SU-DHL-6 (cell line): ENCODE measurements around the gene TMCO1.

Experiments
- H2AFZ ChIP-seq: fragments of 200-600 bp; sonication (generic); 2 replicates; pipeline ENCODE4 v1.6.1; 2014; ENCODE audit warnings: low read depth, mild to moderate bottlenecking, moderate library complexity, mixed read lengths, antibody characterized with exemption, low read length; ENCODE audit not compliant: severe bottlenecking
- H3F3A ChIP-seq: fragments of 200-600 bp; shearing (Covaris generic); 2 replicates; pipeline ENCODE4 v1.6.0; 2016; ENCODE audit warnings: antibody characterized with exemption, mild to moderate bottlenecking; ENCODE audit not compliant: insufficient read depth
- H3K27ac ChIP-seq: fragments of 200-600 bp; sonication (generic); 2 replicates; pipeline ENCODE4 v1.5.1; 2016; ENCODE audit warnings: low read depth, mild to moderate bottlenecking, low read length, moderate library complexity, mixed read lengths
- H3K27me3 ChIP-seq: fragments of 200-600 bp; sonication (generic), shearing (Covaris generic); 2 replicates; pipeline ENCODE4 v1.6.0; 2014; ENCODE audit warnings: mild to moderate bottlenecking, low read length
- H3K36me3 ChIP-seq: fragments of 200-600 bp; sonication (generic); 2 replicates; pipeline ENCODE4 v1.6.1; 2014; ENCODE audit warnings: mild to moderate bottlenecking, low read length, mixed read lengths
- H3K4me2 ChIP-seq: fragments of 300-600, 200-600 bp; shearing (Covaris generic), sonication (generic); 2 replicates; pipeline ENCODE4 v1.6.0; 2014; ENCODE audit warnings: low read length, low read depth, mild to moderate bottlenecking; ENCODE audit not compliant: poor library complexity, severe bottlenecking
- H3K4me3 ChIP-seq: fragments of 200-600 bp; sonication (generic); 2 replicates; pipeline ENCODE4 v1.5.1; 2014; ENCODE audit warnings: antibody characterized with exemption, low read length, mild to moderate bottlenecking, mixed read lengths; ENCODE audit not compliant: insufficient read depth, poor library complexity, severe bottlenecking
- H3K79me2 ChIP-seq: fragments of 200-600 bp; sonication (generic); 2 replicates; pipeline ENCODE4 v1.6.1; 2014; ENCODE audit warnings: mild to moderate bottlenecking, low read length, moderate library complexity; ENCODE audit not compliant: insufficient read depth
- H3K9ac ChIP-seq: fragments of 200-600 bp; sonication (generic); 2 replicates; pipeline ENCODE4 v1.7.0; 2014; ENCODE audit warnings: mild to moderate bottlenecking, low read length
- H3K9me2 ChIP-seq: fragments of 200-600 bp; sonication (generic); replicated peaks from 2 replicates; pipeline ENCODE4 v1.6.1; 2014; ENCODE audit warnings: low read length; ENCODE audit not compliant: insufficient read depth
- H3K9me3 ChIP-seq: fragments of 200-600 bp; sonication (generic); 2 replicates; pipeline ENCODE4 v1.6.1; 2014; ENCODE audit warnings: low read length, mixed read lengths; ENCODE audit not compliant: insufficient read depth
- H4K20me1 ChIP-seq: fragments of 200-600 bp; sonication (generic); 2 replicates; pipeline ENCODE4 v1.6.1; 2014; ENCODE audit warnings: low read depth, mild to moderate bottlenecking, antibody characterized with exemption, low read length, moderate library complexity, mixed read lengths
- EZH2phosphoT487 ChIP-seq: fragments of 200-600 bp; sonication (generic), shearing (Covaris generic); conservative IDR thresholded peaks from 2 replicates; pipeline ENCODE4 v1.6.1; 2018; ENCODE audit warnings: mild to moderate bottlenecking, antibody characterized with exemption, low read length, moderate library complexity, mixed read lengths
- TF ChIP-seq, protein P1 (sequence below): fragments of 200-600 bp; sonication (generic); IDR thresholded peaks from one replicate; pipeline ENCODE4 v1.5.1; 2017; ENCODE audit warnings: antibody characterized with exemption, mild to moderate bottlenecking, low read length, moderate library complexity; ENCODE audit not compliant: insufficient read depth, poor library complexity, severe bottlenecking

TMCO1 gene

DNA sequence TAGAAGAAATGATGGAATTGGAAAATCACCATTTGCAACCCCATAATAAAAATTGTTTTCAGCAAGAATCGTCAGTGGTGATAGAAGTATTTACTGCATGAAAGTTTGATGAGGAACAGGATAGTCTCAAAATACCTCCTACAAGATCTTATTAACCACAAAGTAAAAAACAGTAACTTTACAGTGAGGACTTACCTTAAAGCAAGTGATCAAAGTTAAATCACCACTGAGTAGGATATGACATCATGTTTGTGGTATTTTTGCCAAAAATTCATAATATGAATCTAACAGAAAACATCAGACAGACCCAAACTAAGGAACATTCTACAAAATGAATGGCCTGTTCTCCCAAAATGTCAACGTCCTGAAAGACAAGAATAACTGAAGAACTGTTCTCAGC lies 90.2 kb downstream of the TMCO1 start:
- no peaks in the 10 kb centered on the region for H4K20me1 ChIP-seq
- no peak overlapping the region for H3K4me2 ChIP-seq
- H3K9me3 ChIP-seq = no peaks in the 10 kb centered on the region
- no peaks in the 10 kb centered on the region for H3K79me2 ChIP-seq
- H3K36me3 ChIP-seq = peaks cover 27% of the 10 kb centered on the region; the same call in 1 of the 2 replicates
- no peaks in the 10 kb centered on the region for H3F3A ChIP-seq
- H2AFZ ChIP-seq = no peak overlapping the region
- H3K27ac ChIP-seq = no peak overlapping the region
- H3K4me3 ChIP-seq = no peak overlapping the region
- H3K9ac ChIP-seq = no peak overlapping the region
- H3K9me2 ChIP-seq = no peaks in the 10 kb centered on the region
- TF ChIP-seq, protein P1, sequence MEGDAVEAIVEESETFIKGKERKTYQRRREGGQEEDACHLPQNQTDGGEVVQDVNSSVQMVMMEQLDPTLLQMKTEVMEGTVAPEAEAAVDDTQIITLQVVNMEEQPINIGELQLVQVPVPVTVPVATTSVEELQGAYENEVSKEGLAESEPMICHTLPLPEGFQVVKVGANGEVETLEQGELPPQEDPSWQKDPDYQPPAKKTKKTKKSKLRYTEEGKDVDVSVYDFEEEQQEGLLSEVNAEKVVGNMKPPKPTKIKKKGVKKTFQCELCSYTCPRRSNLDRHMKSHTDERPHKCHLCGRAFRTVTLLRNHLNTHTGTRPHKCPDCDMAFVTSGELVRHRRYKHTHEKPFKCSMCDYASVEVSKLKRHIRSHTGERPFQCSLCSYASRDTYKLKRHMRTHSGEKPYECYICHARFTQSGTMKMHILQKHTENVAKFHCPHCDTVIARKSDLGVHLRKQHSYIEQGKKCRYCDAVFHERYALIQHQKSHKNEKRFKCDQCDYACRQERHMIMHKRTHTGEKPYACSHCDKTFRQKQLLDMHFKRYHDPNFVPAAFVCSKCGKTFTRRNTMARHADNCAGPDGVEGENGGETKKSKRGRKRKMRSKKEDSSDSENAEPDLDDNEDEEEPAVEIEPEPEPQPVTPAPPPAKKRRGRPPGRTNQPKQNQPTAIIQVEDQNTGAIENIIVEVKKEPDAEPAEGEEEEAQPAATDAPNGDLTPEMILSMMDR = no peak
- no peak for TF ChIP-seq EZH2phosphoT487
- H3K27me3 ChIP-seq = no peaks in the 10 kb centered on the region
